Upper lobe of left lung (tissue), 6 donors: ENCODE measurements around the gene COMTD1. TPM values are rescaled to one million over a fixed set of nuclear protein-coding genes. Genes with fewer than 3 reads are reported as not detected.
"Not testable (repeated sequence)": the region's sequence is repeated elsewhere in the genome, so short reads cannot be mapped to it uniquely, and the experiment has no call there.

Source experiments
- ATAC-seq, 2 donors: fragments of 200-7000 bp; cut with Tn5 transposase; one replicate each; pipeline ENCODE4 v1.9.1; 2022; ENCODE audit warnings: mild to moderate bottlenecking in 2 of 2, moderate library complexity in 2 of 2; ENCODE audit not compliant: low FRiP score in 2 of 2
- DNase-seq, 2 donors: peaks; one replicate each; pipeline ENCODE4 v3.0.0-alpha.2; 2019 to 2020
- H3K27ac ChIP-seq, 4 donors: fragments of 200-600 bp; sonication (generic); one replicate each; pipeline ENCODE4 v1.5.1; 2016 to 2019
- H3K27me3 ChIP-seq, 4 donors: fragments of 200-600 bp; sonication (generic); one replicate each; pipeline ENCODE4 v1.5.1; 2017 to 2019
- H3K36me3 ChIP-seq, 4 donors: fragments of 200-600 bp; sonication (generic); one replicate each; pipeline ENCODE4 v1.5.1; 2016 to 2019
- H3K4me1 ChIP-seq, 4 donors: fragments of 200-600 bp; sonication (generic); one replicate each; pipeline ENCODE4 v1.5.1; 2018 to 2019
- H3K4me3 ChIP-seq, 4 donors: fragments of 200-600 bp; sonication (generic); one replicate each; pipeline ENCODE4 v1.5.1; 2017 to 2019; ENCODE audit warnings: mild to moderate bottlenecking in 2 of 4, moderate library complexity in 1 of 4
- H3K9me3 ChIP-seq, 4 donors: fragments of 200-600 bp; sonication (generic); one replicate each; pipeline ENCODE4 v1.5.1; 2018 to 2019
- EP300 ChIP-seq, 4 donors: sonication (generic); formaldehyde crosslinking; IDR thresholded peaks; one replicate each; pipeline ENCODE4 v1.5.1; 2017; ENCODE audit warnings: antibody characterized with exemption in 4 of 4, control low read depth in 2 of 4
- POLR2A ChIP-seq, 4 donors: fragments of 450-650 bp; IDR thresholded peaks; one replicate each; pipeline ENCODE4 v1.5.1; 2016 to 2017; ENCODE audit warnings: antibody characterized with exemption in 4 of 4, mild to moderate bottlenecking in 2 of 4
- POLR2AphosphoS5 ChIP-seq, 2 donors: sonication (generic); formaldehyde crosslinking; IDR thresholded peaks; one replicate each; pipeline ENCODE4 v1.5.1; 2017; ENCODE audit warnings: antibody characterized with exemption in 2 of 2
- WGBS, 2 donors: methylation state at CpG; one replicate each; pipeline ENCODE4 v1.1.5; 2017 to 2018; 5-methylcytosine and 5-hydroxymethylcytosine counted together
- total RNA-seq, 6 donors: library from RNA; depleted of rRNA in 4 of 6; stranded (reverse); fragments of >200 nt in 4 of 6; gene quantifications; one replicate each; pipeline versions ENCODE4 v1.1.0 to v1.2.1, GENCODE V29; 2016 to 2021
- TF ChIP-seq, protein P1 (sequence below), 6 experiments: fragments of 450-650 bp in 4 of 6; fragments of 200-600 bp in 2 of 6; sonication (generic) in 2 of 6; IDR thresholded peaks; one replicate each; pipeline ENCODE4 v1.5.1; 2016 to 2019; ENCODE audit warnings: antibody characterized with exemption in 6 of 6
- donor health status: DM: no; HTN: no; CAD: no; lungs with moderate emphysema.
- donor health status: DM: no; HTN: yes; CAD: no; lungs with severe emphysema.

COMTD1 gene
- total RNA-seq, 6 donors from 2014 or later: 28.0 to 56.6 (median 35.6) TPM

DNA sequence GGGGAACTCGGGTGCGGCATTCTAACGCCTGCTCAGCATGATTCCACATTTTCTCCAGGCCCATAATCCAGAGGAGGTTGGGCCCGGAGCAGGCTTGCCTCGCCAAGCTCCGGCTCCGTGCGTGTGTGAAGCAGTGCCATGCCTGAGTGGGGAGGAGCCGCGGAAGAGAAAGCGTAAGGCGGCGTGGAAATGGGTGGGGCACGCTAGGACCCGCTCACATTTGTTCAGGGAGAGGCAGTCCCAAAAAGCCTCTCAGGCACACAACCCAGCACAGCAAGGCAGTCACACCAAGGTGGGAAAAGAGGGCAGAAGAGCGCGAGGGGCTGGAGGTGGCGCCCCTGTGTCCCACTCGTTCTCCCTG, 25.9 kb downstream of the COMTD1 start:
- peaks cover 17 to 38% (median 22%) of the 10 kb centered on the region in 4 donors for H3K4me1 ChIP-seq
- H3K27me3 ChIP-seq: no peaks in the 10 kb centered on the region
- peaks cover 9 to 27% (median 22%) of the 10 kb centered on the region in 4 donors for H3K36me3 ChIP-seq
- peak overlapping the region; percentile 98 to 100 (median 98) for H3K27ac ChIP-seq
- no peaks in the 10 kb centered on the region for H3K9me3 ChIP-seq
- ATAC-seq (peak; percentile 90 to 93), DNase-seq (peak; percentile 65 to 86)
- peak overlapping the region; percentile 63 to 99 (median 94) for H3K4me3 ChIP-seq
- WGBS, 2 donors: 0% methylated on average over 11 to 19 of the region's 19 CpGs
- peak in 1 of 4 donors; percentile 77 for TF ChIP-seq POLR2A (IDR thresholded peaks at IDR 0.05)
- no peak for TF ChIP-seq POLR2AphosphoS5 (IDR thresholded peaks at IDR 0.05)
- no peak for TF ChIP-seq EP300 (IDR thresholded peaks at IDR 0.05)

DNA sequence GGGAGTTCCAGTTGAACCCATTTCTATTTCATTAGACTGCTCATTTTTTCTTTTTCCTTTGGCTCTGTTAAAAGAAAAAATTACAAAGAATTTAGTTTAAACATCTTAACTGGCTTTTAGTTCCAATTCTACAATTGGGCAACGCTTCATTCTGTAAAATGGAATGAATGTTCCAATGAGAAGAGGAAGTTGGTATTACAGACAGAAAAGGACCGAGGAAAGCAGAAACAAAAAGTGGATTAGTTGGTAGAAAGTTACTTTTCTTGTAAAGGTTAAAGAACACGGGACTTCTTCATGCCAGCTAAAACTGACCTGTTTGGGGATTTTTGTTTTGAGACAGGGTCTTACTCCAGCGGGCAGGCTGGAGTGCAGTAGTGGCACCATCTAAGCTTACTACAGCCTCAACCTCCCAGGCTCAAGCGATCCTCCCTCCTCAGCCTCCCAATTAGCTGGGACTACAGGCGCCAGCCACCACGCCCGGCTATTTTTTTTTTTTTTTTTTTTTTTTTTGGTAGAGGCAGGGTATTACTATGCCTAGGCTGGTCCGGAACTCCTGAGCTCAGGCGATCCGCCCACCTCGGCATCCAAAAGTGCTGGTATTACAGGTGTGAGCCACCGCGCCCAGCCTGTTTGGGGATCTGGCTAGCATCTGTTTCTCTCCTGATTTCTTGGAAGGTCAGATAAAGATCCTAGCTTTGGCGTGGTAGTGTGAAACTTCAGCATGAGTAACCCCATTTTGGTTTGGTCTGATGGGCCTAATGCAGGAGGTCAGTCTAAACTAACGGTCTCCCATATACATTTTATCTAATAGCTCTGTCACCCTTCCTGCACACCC, 26.5 kb downstream of the COMTD1 start:
- DNase-seq: no peak
- WGBS, 2 donors: 80 to 83% methylated on average over 16 of the region's 16 CpGs
- peak overlapping the region in 3 of 4 donors; percentile 93 to 99 (median 95) for H3K4me3 ChIP-seq
- H3K36me3 ChIP-seq: peaks cover 3 to 21% (median 16%) of the 10 kb centered on the region in 4 donors
- H3K27me3 ChIP-seq: no peaks in the 10 kb centered on the region
- ATAC-seq: no peak
- TF ChIP-seq, protein P1, sequence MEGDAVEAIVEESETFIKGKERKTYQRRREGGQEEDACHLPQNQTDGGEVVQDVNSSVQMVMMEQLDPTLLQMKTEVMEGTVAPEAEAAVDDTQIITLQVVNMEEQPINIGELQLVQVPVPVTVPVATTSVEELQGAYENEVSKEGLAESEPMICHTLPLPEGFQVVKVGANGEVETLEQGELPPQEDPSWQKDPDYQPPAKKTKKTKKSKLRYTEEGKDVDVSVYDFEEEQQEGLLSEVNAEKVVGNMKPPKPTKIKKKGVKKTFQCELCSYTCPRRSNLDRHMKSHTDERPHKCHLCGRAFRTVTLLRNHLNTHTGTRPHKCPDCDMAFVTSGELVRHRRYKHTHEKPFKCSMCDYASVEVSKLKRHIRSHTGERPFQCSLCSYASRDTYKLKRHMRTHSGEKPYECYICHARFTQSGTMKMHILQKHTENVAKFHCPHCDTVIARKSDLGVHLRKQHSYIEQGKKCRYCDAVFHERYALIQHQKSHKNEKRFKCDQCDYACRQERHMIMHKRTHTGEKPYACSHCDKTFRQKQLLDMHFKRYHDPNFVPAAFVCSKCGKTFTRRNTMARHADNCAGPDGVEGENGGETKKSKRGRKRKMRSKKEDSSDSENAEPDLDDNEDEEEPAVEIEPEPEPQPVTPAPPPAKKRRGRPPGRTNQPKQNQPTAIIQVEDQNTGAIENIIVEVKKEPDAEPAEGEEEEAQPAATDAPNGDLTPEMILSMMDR (IDR thresholded peaks at IDR 0.05): no peak
- TF ChIP-seq POLR2AphosphoS5 (IDR thresholded peaks at IDR 0.05) (no peak), EP300 (IDR thresholded peaks at IDR 0.05) (no peak), POLR2A (IDR thresholded peaks at IDR 0.05) (no peak)
- peaks cover 17 to 35% (median 21%) of the 10 kb centered on the region in 4 donors for H3K4me1 ChIP-seq
- H3K9me3 ChIP-seq: no peaks in the 10 kb centered on the region
- peak overlapping the region; percentile 98 to 100 (median 98) for H3K27ac ChIP-seq

DNA sequence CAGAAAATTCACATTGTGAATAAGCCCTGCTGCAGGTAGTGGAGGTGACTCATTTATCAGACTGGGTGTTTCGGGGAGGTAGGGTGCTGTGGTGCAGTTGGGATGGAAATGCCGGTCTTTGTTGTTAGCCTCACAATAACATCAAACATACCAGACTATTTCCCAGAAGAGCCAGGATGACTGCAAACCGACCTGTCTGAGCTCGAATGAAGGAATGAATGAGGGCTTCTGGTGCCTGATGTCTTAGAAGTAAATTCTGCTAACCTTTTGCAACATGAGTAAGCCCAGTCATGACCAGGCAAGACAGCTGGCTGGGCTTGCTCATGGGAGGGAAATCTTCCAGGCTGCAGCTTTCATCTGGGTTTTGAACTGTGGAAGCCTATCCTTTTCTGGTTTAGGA, 27.6 kb downstream of the COMTD1 start:
- Histone ChIP-seq H3K36me3 (peaks cover 0 to 11% (median 7%) of the 10 kb centered on the region in 4 donors), H3K27me3 (no peaks in the 10 kb centered on the region), H3K4me1 (peaks cover 18 to 28% (median 21%) of the 10 kb centered on the region in 4 donors), H3K4me3 (no peak overlapping the region), H3K9me3 (no peaks in the 10 kb centered on the region), H3K27ac (no peak overlapping the region)
- ATAC-seq (no peak), DNase-seq (no peak)
- WGBS, 2 donors: 79 to 86% methylated on average over 4 of the region's 4 CpGs
- TF ChIP-seq EP300 (IDR thresholded peaks at IDR 0.05): no peak
- no peak for TF ChIP-seq POLR2A (IDR thresholded peaks at IDR 0.05)

DNA sequence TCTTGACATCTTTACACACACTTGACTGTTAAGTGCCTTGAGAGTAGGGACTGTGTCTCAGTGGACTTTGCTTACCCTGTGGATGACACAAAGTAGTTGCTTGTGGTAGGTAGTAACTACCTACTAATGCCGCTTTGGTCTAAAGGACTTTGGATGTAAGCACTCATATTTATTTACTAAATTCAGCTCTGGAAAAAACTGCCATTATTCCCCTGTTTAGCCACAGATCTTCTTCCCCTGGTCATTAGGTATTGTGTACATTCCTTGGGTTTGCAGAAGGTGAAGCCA, 28.0 kb downstream of the COMTD1 start:
- TF ChIP-seq, protein P1 (IDR thresholded peaks at IDR 0.05): no peak
- no peak for TF ChIP-seq POLR2A (IDR thresholded peaks at IDR 0.05)
- TF ChIP-seq POLR2AphosphoS5 (IDR thresholded peaks at IDR 0.05): no peak
- no peak overlapping the region for H3K4me3 ChIP-seq
- peaks cover 0 to 7% (median 4%) of the 10 kb centered on the region in 4 donors for H3K36me3 ChIP-seq
- H3K9me3 ChIP-seq: no peaks in the 10 kb centered on the region
- no peak overlapping the region for H3K27ac ChIP-seq
- ATAC-seq: no peak
- no peak for DNase-seq
- H3K4me1 ChIP-seq: peaks cover 18 to 28% (median 21%) of the 10 kb centered on the region in 4 donors
- 88 to 91% methylated on average over 1 of the region's 1 CpG for WGBS, 2 donors
- H3K27me3 ChIP-seq: no peaks in the 10 kb centered on the region

DNA sequence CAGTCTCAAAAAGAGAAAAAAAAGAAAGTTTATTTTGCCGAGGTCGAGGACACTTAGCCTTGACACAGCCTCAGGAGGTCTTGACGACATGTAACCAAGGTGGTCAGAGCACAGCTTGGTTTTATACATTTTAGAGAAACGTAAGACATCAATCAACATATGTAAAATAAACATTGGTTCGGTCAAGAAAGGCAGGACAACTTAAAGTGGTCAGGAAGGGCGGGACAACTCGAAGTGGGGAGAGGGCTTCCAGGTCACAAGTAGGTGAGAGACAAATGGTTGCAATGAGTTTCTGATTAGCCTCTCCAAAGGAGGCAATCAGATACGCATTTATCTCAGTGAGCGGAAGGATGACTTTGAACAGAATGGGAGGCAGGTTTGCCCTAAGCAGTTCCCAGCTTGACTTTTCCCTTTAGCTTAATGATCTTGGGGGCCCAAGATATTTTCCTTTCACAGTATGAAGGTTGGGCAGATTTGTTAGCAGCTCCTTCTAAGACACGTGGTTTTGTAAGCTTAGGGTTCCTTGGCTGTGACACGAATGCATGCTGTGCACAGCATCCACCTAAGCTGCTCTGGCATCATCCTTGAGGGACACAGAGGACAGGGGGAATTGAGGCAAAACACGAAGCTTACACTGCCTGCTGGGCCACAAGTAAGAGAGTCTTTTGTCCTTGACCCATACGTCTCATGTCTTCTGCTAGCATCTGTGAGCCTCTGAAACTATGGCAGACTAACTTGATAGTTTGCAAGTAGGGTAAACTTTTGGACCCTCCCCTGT, 28.5 kb downstream of the COMTD1 start:
- Histone ChIP-seq H3K4me1 (peaks cover 12 to 28% (median 21%) of the 10 kb centered on the region in 4 donors), H3K4me3 (no peak overlapping the region), H3K27ac (no peak overlapping the region), H3K27me3 (no peaks in the 10 kb centered on the region), H3K36me3 (peaks cover 0 to 2% (median under 1%) of the 10 kb centered on the region in 4 donors), H3K9me3 (no peaks in the 10 kb centered on the region)
- no peak for ATAC-seq
- DNase-seq: no peak
- TF ChIP-seq POLR2AphosphoS5 (IDR thresholded peaks at IDR 0.05): no peak
- no peak for TF ChIP-seq POLR2A (IDR thresholded peaks at IDR 0.05)
- TF ChIP-seq EP300 (IDR thresholded peaks at IDR 0.05): no peak
- TF ChIP-seq, protein P1 (IDR thresholded peaks at IDR 0.05): no peak
- WGBS, 2 donors: 61 to 75% methylated on average over 11 to 13 of the region's 13 CpGs

DNA sequence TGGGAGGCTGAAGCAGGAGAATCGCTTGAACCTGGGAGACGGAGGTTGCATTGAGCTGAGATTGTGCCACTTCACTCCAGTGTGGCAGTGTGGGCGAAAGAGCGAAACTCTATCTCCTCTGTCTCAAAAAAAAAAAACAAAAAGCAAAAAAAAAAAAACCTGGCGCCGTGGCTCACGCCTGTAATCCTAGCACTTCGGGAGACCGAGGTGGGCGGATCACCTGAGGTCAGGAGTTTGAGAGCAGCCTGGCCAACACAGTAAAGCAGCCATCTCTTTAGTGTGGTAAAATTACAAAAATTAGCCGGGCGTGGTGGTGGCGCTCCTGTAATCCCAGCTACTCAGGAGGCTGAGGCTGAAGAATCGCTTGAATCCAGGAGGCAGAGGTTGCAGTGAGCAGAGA, 29.1 kb downstream of the COMTD1 start:
- not testable (repeated sequence) for DNase-seq, ATAC-seq
- WGBS, 2 donors: 79 to 85% methylated on average over 14 of the region's 14 CpGs

More for the DNA sequence above, 29.1 kb downstream of the COMTD1 start:
- peaks cover 6 to 22% (median 14%) of the 10 kb centered on the region in 4 donors for H3K4me1 ChIP-seq
- not testable (repeated sequence) for H3K27ac ChIP-seq, H3K9me3 ChIP-seq, H3K36me3 ChIP-seq, H3K27me3 ChIP-seq, H3K4me3 ChIP-seq
